HG03354 (cell line): ENCODE data around the gene GARIN5A.
A peak's percentile ranks its signal among the peaks of the same experiment; 100 is the strongest.
"Not testable (repeated sequence)": the region's sequence is repeated elsewhere in the genome, so short reads cannot be mapped to it uniquely, and the experiment has no call there.

Experiments
- ATAC-seq: cut with Tn5 transposase; IDR thresholded peaks from one replicate; pipeline ENCODE4 v1.9.1; 2021; ENCODE audit warnings: mild to moderate bottlenecking; ENCODE audit not compliant: unreplicated experiment, poor library complexity, severe bottlenecking

Gene GARIN5A

DNA sequence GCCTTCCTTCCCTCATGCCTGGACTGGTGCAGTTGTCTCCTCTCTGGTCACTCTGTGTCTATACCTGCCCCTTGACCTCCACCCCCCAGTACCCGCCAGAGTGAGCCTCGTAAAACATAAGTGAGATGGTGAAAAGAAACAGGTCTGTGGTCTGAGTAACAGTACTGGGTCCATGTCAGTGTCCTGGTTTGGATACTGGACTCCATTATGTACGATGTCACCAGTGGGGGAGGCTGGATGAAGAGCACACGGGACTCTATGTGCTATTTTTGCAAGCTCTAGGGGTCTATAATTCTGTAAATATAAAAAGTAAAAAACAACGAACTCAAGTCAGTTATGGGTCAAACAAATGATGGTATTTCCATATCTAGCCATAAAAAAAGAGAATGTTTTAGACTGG, 29.6 kb downstream of the GARIN5A start:
- no peak for ATAC-seq

DNA sequence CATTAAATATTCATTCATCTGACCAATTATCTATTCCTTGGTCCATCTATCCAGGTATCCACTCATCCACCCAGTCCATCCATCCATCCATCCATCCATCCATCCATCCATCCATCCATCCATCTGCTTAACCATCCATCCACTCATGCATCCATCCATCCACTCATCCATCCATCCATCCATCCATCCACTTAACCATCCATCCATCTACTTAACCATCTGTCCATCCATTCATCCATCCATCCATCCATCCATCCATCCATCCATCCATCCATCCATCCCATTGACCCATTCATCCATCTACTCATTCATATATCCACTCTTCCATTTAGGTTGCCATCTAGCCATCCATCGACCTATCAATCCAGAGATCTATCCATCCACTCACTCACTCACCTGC, 32.6 kb downstream of the GARIN5A start:
- ATAC-seq = no peak

DNA sequence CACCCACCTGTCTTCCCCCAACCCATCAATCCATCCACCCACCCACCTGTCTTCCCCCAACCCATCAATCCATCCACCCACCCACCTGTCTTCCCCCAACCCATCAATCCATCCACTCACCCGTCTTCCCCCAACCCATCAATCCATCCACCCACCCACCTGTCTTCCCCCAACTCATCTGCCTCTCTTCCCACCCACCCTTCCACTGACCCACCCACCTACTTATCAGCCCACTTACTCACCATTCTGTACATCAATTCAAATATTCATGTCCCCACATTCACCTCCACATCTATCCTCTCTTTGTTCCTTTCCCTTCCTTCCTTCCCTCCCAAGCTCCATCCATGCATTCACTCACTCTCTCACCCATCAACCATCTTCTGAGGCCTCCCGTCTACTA, 37.5 kb downstream of the GARIN5A start:
- not testable (repeated sequence) for ATAC-seq

DNA sequence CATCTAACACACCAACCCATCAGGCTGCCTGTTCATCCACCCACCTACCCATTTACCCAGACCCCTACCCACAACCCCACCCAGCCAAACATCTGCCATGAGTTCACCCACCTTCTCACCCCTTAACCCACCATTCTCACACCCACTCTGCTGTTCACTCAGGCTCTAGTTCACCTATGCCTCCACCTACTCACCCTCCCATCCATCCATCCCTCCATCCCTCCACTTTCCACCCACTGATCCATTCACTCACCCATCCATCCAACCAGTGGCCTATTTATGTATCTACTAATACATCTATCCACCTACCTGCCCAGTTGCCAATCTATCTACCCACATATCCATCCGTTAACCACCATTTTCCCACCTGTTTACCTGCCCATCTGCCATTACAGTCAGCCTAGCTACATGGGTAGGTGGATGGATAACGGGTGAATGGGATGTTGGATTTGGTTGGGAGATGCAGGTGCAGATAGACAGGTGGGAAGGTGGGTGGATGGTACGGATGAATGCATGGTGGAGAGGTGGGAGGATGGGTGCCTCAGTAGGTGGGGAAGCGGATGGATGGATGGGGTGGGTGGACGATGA, 38.7 kb downstream of the GARIN5A start:
- no peak for ATAC-seq

DNA sequence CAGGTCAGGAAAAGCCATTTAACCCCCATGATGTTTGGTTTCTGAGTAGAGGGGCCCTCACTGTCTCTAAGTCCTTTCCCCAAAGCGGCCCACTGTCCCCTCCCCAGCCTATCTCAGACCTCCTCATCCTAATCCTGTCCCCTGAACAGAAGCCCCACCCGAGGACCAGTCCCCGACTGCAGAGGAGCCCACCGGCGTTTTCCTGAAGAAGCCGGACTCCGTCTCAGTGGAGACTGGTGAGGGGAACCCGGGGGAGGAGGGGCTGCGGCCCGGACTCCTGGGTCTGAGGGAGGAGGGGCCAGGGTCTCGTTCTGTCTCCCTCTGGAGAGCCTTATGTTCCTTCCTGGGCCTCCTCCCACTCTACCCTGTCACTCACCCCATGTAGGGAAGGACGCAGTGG, 41.0 kb downstream of the GARIN5A start:
- no peak for ATAC-seq

DNA sequence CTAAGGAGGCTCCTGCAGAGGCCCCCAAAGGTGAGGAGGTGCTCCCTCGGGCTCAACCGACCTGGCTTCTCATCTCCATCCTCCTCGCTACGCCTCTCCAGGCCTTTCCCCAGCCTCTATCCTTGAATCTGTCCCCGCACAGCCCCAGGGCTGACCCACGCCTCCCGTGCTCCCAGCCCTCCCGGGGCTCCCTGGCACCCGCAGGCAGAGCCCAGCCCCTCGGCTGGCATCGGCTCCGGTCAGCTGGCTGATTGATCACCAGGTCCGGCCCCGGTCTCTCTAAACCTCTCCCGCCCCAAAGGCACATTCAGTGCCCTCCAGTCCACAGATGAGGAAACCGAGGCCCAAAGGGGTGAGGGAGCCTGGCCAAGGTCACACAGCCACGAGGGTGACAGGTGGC, 41.4 kb downstream of the GARIN5A start:
- no peak for ATAC-seq

DNA sequence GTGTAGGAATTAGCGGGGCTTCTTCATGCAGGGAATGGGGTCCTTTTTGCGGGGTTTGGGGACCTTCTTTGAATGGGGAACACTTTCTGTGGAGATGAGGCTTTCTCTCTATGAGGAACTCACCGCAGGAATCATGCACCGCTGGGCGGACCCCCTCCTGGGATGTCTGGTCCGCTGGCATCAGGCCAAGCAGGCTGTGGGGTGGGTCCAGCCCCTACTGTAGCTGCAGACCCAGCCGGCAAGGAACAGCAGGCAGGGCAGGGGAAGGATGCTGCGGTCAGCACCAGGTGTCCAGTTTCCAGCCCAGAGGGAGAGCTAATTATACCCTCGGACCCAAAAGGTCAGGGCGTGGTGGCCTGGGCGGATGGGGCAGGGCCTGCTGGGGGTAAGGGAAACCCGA, 42.1 kb downstream of the GARIN5A start:
- ATAC-seq = no peak

DNA sequence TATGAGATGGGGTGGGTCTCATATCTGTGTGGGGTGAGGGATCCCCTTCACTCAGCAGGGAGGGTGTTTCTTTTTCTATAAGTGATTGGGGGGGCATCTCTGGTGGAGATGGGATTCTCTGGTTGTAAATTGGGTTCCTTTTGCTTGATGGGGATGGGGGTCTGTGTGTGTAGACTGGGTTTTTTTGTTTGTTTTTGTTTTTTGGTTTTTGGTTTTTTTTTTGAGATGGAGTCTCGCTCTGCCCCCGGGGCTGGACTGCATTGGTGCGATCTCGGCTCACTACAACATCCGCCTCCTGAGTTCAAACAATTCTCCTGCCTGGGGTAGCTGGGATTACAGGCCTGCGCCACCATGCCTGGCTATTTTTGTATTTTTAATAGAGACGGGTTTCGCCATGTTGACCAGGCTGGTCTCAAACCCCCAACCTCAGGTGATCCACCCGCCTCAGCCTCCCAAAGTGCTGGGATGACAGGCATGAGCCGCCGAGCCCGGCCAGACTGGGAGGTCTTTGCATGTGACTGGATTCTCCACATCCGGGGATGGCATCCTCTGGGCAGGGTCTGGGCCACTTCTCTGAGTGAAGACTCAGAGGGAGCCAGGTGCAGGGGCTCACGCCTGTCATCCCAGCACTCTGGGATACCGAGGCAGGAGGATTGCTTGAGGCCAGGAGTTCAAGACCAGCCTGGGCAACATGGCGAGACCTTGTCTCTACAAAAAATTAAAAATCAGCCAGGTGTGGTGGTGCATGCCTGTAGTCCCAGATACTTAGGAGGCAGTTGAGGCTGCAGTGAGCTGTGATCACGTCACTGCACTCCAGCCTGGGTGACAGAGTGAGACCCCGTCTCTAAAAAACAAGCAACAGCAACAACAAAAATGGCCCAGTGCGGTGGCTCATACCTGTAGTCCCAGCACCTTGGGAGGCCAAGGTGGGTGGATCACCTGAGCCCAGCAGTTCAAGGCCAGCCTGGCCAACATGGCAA, 43.2 kb downstream of the GARIN5A start:
- no peak for ATAC-seq

DNA sequence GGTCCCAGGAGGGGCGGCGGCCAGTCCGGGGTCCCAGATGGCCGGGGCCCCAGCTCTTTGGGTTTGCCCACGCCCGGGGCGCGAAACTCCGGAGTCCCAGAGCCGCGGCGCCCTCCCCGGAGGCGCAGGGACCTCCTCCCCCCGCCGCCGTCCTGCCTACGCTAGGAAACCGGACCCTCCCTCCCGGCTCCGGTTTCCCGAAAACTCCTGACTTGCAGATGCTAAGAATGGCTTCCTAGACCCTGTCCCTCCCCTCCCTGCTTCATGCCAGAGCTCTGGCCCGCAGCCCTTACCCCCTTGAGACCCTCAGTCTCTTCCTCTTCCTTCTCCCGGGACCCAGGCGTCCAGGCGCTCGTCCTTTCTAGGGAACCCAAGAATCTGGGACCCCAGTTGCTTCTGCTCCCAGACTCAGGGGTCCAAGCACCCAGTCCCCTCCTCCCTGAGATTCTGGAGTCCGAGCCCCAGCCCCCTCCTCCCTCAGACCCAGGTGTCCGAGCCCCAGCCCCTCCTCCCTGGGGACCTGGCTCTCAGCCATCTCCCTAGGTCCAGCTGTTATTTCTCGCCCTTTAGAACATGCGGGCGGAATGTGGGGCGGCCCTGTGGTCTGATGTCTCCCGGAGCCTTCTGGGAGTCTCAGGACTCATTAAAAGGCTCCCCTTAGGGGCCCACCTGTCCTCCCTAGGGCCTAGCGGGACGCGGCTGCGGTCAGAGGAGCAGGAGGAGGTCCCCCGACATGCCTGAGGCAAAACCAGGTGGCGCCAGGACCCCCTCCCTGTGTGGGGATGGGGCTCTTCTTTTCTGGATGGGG, 44.2 kb downstream of the GARIN5A start, which contains the start of gene MYBPC2:
TSS of gene MYBPC2 (plus strand) at position 672 of the 808 bp plus-strand sequence. CDS start at position 734, 62 bp downstream.
- peak; percentile 2 for ATAC-seq

DNA sequence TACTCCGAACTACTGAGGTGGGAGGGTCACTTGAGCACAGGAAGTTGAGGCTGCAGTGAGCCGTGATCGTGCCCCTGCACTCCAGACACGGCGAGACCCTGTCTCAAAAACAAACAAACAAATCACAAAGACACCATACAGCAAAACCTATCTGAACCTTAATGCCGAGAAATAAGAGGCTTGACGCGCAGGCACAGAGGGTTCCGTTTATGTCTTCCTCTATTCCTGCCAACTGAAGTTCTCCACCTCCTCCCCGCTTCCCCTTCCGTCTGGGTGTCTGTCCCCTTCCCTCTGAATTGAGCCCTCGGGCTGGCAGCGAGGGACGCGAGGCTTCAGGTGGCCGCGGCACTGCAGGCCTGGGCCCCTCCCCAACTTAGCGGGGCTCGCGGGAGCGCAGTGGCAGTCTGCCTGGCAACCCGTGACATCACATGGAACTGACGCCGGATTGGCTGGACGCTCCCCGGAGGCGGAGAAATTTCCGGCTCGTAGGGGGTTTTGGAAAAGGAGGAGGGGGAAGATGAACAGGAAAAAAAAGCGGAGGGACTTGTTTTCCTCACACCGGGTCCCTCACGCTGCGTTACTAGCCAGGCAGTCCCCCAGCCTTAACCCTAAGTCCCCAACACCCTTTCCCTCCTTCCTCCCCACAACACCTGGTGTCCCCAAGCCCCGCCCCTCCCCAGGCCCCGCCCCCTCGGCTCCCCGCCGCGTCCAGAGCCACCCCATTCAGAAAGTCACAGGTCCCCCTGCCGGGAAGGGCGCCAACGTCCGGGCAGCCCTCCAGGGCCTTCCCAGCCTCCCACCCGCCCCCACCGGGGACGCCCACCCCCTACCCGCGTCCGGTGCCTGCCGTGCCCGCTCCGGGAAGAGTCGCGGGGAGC, 45.1 kb downstream of the GARIN5A start:
- peak; percentile 79 for ATAC-seq

DNA sequence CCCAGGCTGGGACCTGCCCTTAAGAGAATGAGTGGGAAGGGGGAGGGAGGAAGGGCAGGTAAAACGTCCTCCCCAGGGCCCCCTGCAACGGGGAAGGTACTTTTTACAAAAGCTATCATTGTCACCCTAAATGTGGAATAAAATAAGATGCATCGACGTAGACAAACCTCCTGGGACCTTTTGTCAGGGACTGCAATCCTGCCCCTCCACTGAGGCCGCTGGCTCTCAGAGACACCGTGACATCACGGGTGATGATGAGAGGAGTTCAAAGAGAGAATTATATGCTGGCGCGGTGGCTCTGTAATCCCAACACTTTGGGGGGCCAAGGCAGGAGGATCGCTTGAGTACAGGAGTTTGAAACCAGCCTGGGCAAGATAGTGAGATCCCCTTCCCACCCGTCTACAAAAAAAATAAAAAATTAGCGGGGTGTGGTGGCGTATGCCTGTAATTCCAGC, 45.7 kb downstream of the GARIN5A start:
- no peak for ATAC-seq

DNA sequence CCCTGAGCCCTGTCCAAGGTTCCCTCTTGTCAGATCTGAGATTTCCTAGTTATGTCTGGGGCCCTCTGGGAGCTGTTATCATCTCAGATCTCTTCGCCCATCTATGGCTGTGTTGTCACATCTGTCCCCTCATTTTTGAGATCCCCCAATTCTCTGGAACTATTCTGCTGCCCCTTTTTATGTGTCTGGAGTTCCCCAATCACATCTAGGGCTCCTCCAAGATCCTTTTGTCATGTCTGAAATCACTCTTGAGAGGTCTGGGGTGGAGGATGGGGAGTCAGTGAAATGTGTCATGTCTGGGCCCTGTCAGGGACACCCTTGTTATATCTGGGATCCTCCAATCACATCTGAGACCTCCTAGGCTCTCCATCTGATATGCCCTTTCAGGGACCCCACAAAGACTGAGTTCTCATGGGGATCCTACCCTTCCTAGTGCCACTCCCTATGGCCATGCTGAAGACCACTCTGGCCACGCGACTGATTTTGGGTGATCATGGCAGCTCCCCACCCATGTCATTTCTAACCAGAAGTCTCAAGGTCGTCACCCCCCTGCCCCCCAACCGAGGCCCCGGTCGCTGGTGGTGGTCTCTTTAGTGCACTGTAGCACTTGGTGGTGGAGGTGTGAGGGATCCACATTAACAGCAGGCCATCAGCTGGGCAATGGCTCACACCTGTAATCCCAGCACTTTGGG, 47.7 kb downstream of the GARIN5A start:
- ATAC-seq = no peak

DNA sequence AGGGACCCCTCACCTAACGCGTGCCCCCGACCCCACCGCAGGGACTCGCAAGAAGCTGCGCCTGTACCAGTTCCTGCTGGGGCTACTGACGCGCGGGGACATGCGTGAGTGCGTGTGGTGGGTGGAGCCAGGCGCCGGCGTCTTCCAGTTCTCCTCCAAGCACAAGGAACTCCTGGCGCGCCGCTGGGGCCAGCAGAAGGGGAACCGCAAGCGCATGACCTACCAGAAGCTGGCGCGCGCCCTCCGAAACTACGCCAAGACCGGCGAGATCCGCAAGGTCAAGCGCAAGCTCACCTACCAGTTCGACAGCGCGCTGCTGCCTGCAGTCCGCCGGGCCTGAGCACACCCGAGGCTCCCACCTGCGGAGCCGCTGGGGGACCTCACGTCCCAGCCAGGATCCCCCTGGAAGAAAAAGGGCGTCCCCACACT, 48.6 kb downstream of the GARIN5A start:
- no peak for ATAC-seq

DNA sequence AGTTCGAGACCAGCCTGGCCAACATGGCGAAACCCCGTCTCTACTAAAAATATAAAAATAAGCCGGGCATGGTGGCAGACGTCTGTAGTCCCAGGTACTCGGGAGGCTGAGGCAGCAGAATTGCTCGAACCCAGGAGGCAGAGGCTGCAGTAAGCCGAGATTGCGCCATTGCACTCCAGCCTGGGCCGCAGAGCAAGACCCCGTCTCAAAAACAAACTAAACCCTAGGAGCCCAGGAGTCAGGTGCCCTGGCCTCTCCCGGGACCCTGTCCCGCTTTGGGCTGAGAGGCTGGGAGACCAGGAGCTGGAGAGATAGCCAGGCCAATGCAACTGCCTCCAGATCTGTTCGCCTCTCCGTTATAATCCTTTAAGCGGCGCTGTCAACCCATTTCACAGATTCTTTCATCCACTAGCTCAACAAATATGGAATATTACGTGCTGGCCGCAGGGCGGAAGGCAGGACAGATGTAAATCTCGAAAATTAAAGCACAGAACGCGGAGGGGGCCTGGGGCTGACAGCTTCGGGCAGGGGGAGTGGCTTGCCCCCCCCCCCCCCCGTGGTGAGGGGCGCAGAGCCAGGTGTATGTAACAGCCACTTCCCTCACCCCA, 49.2 kb downstream of the GARIN5A start:
- ATAC-seq = no peak

DNA sequence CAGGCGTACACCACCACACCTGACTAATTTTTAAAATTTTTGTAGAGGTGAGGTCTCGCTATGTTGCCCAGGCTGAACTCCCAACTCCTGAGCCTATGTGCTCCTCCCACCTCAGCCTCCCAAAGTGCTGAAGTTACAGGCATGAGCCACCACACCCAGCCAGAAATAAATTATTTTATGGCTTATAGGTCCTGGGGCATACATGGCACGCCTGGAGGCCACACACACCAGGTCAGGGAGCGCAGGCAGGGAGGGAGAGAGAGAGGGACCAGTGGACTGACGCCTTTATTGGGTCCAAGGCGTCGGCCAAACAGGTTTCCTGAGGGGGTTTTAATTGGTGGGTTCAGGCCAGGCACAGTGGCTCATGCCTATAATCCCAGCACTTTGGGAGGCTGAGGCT, 51.1 kb downstream of the GARIN5A start:
- no peak for ATAC-seq

DNA sequence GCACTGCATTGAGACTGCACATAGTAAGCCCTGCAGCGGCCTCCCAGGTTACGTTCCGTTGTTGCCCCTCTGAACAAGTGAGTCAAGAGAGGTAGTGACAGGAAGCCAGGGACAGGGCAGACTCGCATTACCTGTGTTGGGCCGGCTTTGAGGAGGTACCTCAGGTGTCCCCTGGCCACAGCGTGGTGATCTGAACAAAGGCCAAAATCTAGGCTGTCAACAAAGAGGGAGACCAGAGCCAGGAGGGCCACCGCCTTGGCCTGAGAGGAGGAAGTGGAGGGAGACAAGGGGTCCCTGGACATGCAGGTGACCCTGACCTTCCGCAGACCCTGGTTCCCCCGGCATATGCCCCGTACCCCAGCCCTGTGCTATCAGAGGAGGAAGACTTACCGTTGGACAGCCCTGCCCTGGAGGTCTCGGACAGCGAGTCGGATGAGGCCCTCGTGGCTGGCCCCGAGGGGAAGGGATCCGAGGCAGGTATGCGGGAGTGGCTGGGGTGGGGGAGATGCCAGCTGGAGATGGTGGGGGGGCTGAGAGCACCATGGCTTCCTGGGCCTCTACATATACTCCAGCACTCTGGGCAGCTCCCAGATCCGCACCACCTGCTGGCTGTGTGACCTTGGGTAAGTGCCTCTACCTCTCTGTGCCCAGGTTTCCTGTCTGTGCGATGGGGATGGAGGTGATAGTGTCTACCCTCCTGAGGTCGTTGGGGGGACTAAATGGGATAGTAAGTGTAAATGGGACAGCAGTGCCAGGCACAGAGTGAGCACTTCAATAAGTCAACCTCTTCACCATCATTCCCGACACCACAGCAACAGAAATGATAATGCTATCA, 53.2 kb downstream of the GARIN5A start:
- no peak for ATAC-seq
